GM12878 (cell line): ENCODE data around the gene MAGI2. TPM values are rescaled to one million over a fixed set of nuclear protein-coding genes. Genes with fewer than 3 reads are reported as not detected.

Source experiments
- ATAC-seq: fragments of 200-7000 bp; cut with Tn5 transposase; 3 replicates; pipeline ENCODE4 v1.9.1; 2020; ENCODE audit warnings: mild to moderate bottlenecking, moderate library complexity
- BruUV-seq: library from RNA; stranded (reverse); fragments of 400-500 nt; replicated peaks from 2 replicates; lab custom pipeline; 2021; lab: Mats Ljungman, UMichigan
- CTCF ChIA-PET: fragments of 300-600 bp; sonication (Branson Sonifier 250); formaldehyde crosslinking; extraction: SDS; loops from one replicate; lab custom pipeline; 2021; ENCODE audit warnings: inconsistent platforms; lab: Yijun Ruan, JAX
- POLR2A ChIA-PET: fragments of 350-600 bp; formaldehyde crosslinking; extraction: SDS; loops from one replicate; lab custom pipeline; 2021; ENCODE audit warnings: inconsistent platforms; lab: Charles Lee
- RAD21 ChIA-PET: fragments of 300-600 bp; sonication (Branson Sonifier 250); formaldehyde crosslinking; loops from one replicate; lab custom pipeline; 2023; ENCODE audit warnings: antibody characterized with exemption; ENCODE audit not compliant: unreplicated experiment; lab: Charles Lee
- SMC1A ChIA-PET: fragments of 300-600 bp; sonication (Branson Sonifier 250); formaldehyde crosslinking; loops from one replicate; lab custom pipeline; 2023; ENCODE audit not compliant: unreplicated experiment, uncharacterized antibody; lab: Charles Lee
- DNase-seq: peaks from one replicate; pipeline ENCODE4 v3.0.0-alpha.2; 2011; ENCODE audit warnings: low read depth, low spot score
- FAIRE-seq: peaks from 3 replicates; lab custom pipeline; 2011; peaks lifted over from hg19 to GRCh38; lab: Jason Lieb, UNC
- H2AFZ ChIP-seq: 2 replicates; pipeline ENCODE4 v1.6.0; 2011; ENCODE audit warnings: low read depth, low read length, control low read depth; ENCODE audit not compliant: control insufficient read depth
- H3K27ac ChIP-seq: 2 replicates; pipeline ENCODE4 v1.5.1; 2011; ENCODE audit warnings: control low read depth; ENCODE audit not compliant: control insufficient read depth, insufficient read depth
- H3K27me3 ChIP-seq, 2 experiments: replicated peaks in 1 of 2; 2 replicates each; pipeline versions ENCODE4 v1.6.0 to v1.6.1; 2011; ENCODE audit warnings: low read length in 1 of 2; ENCODE audit not compliant: control insufficient read depth in 2 of 2, insufficient read depth in 2 of 2
- H3K36me3 ChIP-seq, 2 experiments: 2 replicates each; pipeline ENCODE4 v1.5.1; 2011; ENCODE audit warnings: low read length in 1 of 2; ENCODE audit not compliant: control insufficient read depth in 2 of 2, insufficient read depth in 2 of 2
- H3K4me1 ChIP-seq: 2 replicates; pipeline ENCODE4 v1.6.1; 2011; ENCODE audit warnings: mild to moderate bottlenecking, low read length, moderate library complexity, mixed read lengths; ENCODE audit not compliant: control insufficient read depth, insufficient read depth
- H3K4me2 ChIP-seq: 2 replicates; pipeline ENCODE4 v1.6.0; 2011; ENCODE audit warnings: control low read depth; ENCODE audit not compliant: control insufficient read depth, insufficient read depth
- H3K4me3 ChIP-seq: fragments of 200-600 bp; sonication (generic); 2 replicates; pipeline ENCODE4 v1.5.1; 2016
- H3K79me2 ChIP-seq: 2 replicates; pipeline ENCODE4 v1.6.0; 2011; ENCODE audit warnings: low read length; ENCODE audit not compliant: control insufficient read depth, insufficient read depth
- H3K9ac ChIP-seq: 2 replicates; pipeline ENCODE4 v1.8.0; 2011; ENCODE audit warnings: low read length, control low read depth, mixed read lengths; ENCODE audit not compliant: control insufficient read depth, insufficient read depth
- H3K9me3 ChIP-seq: replicated peaks from 3 replicates; pipeline ENCODE4 v1.5.1; 2011; ENCODE audit warnings: mild to moderate bottlenecking, low read length; ENCODE audit not compliant: control insufficient read depth, insufficient read depth
- H4K20me1 ChIP-seq: 2 replicates; pipeline ENCODE4 v1.6.0; 2011; ENCODE audit not compliant: control insufficient read depth, insufficient read depth
- BMI1 ChIP-seq: fragments of 450-650 bp; IDR thresholded peaks from 2 replicates; pipeline ENCODE4 v1.6.1; 2016; ENCODE audit warnings: mild to moderate bottlenecking, moderate library complexity, borderline replicate concordance
- EGR1 ChIP-seq, 2 experiments: IDR thresholded peaks; 1 replicate in 1 of 2; 2 replicates in 1 of 2; pipeline ENCODE4 v1.6.1; 2011 to 2012; ENCODE audit warnings: low read depth in 2 of 2, low read length in 2 of 2, borderline replicate concordance in 1 of 2, mild to moderate bottlenecking in 1 of 2, moderate library complexity in 1 of 2
- IKZF1 ChIP-seq: fragments of 450-650 bp; conservative IDR thresholded peaks from 2 replicates; pipeline ENCODE4 v1.6.1; 2017; ENCODE audit warnings: antibody characterized with exemption, mild to moderate bottlenecking
- JUNB ChIP-seq: IDR thresholded peaks from 2 replicates; pipeline ENCODE4 v1.6.1; 2016; ENCODE audit warnings: antibody characterized with exemption, mild to moderate bottlenecking
- PAX8 ChIP-seq: fragments of 450-650 bp; IDR thresholded peaks from 2 replicates; pipeline ENCODE4 v1.6.1; 2017; ENCODE audit warnings: mild to moderate bottlenecking, moderate library complexity
- RAD21 ChIP-seq: IDR thresholded peaks from 2 replicates; pipeline ENCODE4 v1.6.1; 2011; ENCODE audit warnings: mild to moderate bottlenecking, low read depth, low read length, moderate library complexity; ENCODE audit not compliant: insufficient read depth
- RAD51 ChIP-seq: fragments of 450-650 bp; IDR thresholded peaks from 2 replicates; pipeline ENCODE4 v1.6.1; 2016; ENCODE audit warnings: moderate library complexity, mild to moderate bottlenecking, inconsistent platforms
- WGBS: methylation state at CpG from one replicate; pipeline ENCODE4 v1.1.6; 2016; ENCODE audit warnings: low lambda C conversion rate; ENCODE audit not compliant: insufficient replicate concordance, insufficient coverage; ENCODE audit errors: missing lambda C conversion rate; 5-methylcytosine and 5-hydroxymethylcytosine counted together
- in situ Hi-C: fragments of 300-500 bp; cut with MboI; formaldehyde crosslinking; loops from 9 replicates; pipeline ENCODE4 v1.14.3; 2018; ENCODE audit warnings: mixed read lengths
- intact Hi-C: fragments of 100-400 bp; cut with micrococcal nuclease; formaldehyde crosslinking; loops from one replicate; pipeline ENCODE4 v1.14.2; 2022; ENCODE audit not compliant: unreplicated experiment
- polyA plus RNA-seq, 11 experiments: library from polyadenylated mRNA; depleted of rRNA in 4 of 11; unstranded in 6 of 11; stranded (reverse) in 5 of 11; fragments of >200 nt; fragmentation: Nextera tagmentation in 4 of 11; fragmentation: Illumina TruSeq in 1 of 11; extraction: Ambion mirVana in 4 of 11; extraction: Trizol in 1 of 11; gene quantifications; 1 replicate in 1 of 11; 2 replicates in 10 of 11; pipeline versions ENCODE4 v1.2.1 to v1.2.3, GENCODE V29; 2011 to 2016; ENCODE audit warnings: inconsistent platforms in 2 of 11, missing spikeins in 2 of 11, low read depth in 1 of 11
- total RNA-seq, 4 experiments: library from RNA; depleted of rRNA in 3 of 4; stranded (reverse); fragments of >200 nt in 3 of 4; fragmentation: Illumina TruSeq in 1 of 4; extraction: Trizol in 1 of 4; gene quantifications; 2 replicates each; pipeline versions ENCODE4 v1.2.1 to v1.2.3, GENCODE V29; 2013 to 2021
- TF ChIP-seq, protein P1 (sequence below): fragments of 450-650 bp; IDR thresholded peaks from 2 replicates; pipeline ENCODE4 v1.6.1; 2018; ENCODE audit warnings: mild to moderate bottlenecking, low read depth, moderate library complexity; ENCODE audit not compliant: partially characterized antibody
- TF ChIP-seq, protein P2 (sequence below): IDR thresholded peaks from 2 replicates; pipeline ENCODE4 v1.6.1; 2011; ENCODE audit warnings: mild to moderate bottlenecking, low read depth, low read length, moderate library complexity; ENCODE audit not compliant: insufficient replicate concordance
- TF ChIP-seq, protein P3 (sequence below): fragments of 450-650 bp; IDR thresholded peaks from 2 replicates; pipeline ENCODE4 v1.6.1; 2017; ENCODE audit warnings: mild to moderate bottlenecking, low read depth, inconsistent platforms; ENCODE audit not compliant: poor library complexity, severe bottlenecking
- TF ChIP-seq, protein P4 (sequence below): fragments of 450-650 bp; IDR thresholded peaks from 2 replicates; pipeline ENCODE4 v1.6.1; 2017; ENCODE audit warnings: borderline replicate concordance
- TF ChIP-seq, protein P5 (sequence below), 3 experiments: IDR thresholded peaks in 2 of 3; conservative IDR thresholded peaks in 1 of 3; 2 replicates each; pipeline ENCODE4 v1.5.1; 2011; ENCODE audit warnings: low read depth in 3 of 3, low read length in 3 of 3, mild to moderate bottlenecking in 3 of 3, control low read depth in 2 of 3, moderate library complexity in 2 of 3, inconsistent platforms in 1 of 3, mixed read lengths in 1 of 3; ENCODE audit not compliant: control insufficient read depth in 2 of 3, insufficient read depth in 1 of 3; ENCODE audit errors: extremely low read depth in 1 of 3

MAGI2 gene
- total and polyA plus RNA-seq, 10 of the 15 experiments (the other 5 are each of a cell fraction or from before 2014, with no cell fraction given): 0.01 to 0.31 (median 0.05) TPM; not detected in 2

DNA sequence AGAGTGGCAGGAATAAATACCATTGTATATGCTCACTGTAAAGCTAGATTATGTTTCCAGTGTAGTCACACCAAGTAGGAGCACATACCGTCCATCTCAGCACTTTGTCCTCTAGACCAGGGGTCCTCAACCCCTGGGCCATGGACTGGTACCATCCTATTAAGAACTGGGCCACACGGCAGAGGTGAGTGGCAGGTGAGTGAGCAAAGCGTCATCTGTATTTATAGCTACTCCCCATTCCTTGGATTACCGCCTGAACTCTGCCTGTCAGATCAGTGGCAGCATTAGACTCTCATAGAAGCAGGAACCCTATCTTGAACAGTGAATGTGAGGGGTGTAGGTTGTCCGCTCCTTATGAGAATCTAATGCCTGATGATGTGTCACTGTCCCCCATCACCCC lies 735.3 kb downstream of the MAGI2 start:
- no peak for ATAC-seq
- Histone ChIP-seq H2AFZ (no peak overlapping the region), H4K20me1 (no peaks in the 10 kb centered on the region), H3K4me1 (no peaks in the 10 kb centered on the region), H3K27me3 (no peaks in the 10 kb centered on the region), H3K4me2 (no peak overlapping the region), H3K36me3 (no peaks in the 10 kb centered on the region), H3K79me2 (no peaks in the 10 kb centered on the region), H3K4me3 (no peak overlapping the region), H3K9ac (no peak overlapping the region), H3K9me3 (no peaks in the 10 kb centered on the region), H3K27ac (no peak overlapping the region)
- ChIA-PET SMC1A (no interaction called here), CTCF (no interaction called here), RAD21 (no interaction called here), POLR2A (no interaction called here)
- 38% methylated on average over 5 of the region's 5 CpGs for WGBS
- intact Hi-C loops: no loop called here
- BruUV-seq: no TSS peak
- in situ Hi-C loops: no loop called here
- DNase-seq: no peak
- no peak for FAIRE-seq
- no peak for TF ChIP-seq EGR1 (IDR thresholded peaks at IDR 0.05; ENCODE audit: borderline replicate concordance in 1 of 2, low read depth in 2 of 2, low read length in 2 of 2)
- TF ChIP-seq, protein P1, sequence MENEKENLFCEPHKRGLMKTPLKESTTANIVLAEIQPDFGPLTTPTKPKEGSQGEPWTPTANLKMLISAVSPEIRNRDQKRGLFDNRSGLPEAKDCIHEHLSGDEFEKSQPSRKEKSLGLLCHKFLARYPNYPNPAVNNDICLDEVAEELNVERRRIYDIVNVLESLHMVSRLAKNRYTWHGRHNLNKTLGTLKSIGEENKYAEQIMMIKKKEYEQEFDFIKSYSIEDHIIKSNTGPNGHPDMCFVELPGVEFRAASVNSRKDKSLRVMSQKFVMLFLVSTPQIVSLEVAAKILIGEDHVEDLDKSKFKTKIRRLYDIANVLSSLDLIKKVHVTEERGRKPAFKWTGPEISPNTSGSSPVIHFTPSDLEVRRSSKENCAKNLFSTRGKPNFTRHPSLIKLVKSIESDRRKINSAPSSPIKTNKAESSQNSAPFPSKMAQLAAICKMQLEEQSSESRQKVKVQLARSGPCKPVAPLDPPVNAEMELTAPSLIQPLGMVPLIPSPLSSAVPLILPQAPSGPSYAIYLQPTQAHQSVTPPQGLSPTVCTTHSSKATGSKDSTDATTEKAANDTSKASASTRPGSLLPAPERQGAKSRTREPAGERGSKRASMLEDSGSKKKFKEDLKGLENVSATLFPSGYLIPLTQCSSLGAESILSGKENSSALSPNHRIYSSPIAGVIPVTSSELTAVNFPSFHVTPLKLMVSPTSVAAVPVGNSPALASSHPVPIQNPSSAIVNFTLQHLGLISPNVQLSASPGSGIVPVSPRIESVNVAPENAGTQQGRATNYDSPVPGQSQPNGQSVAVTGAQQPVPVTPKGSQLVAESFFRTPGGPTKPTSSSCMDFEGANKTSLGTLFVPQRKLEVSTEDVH: no peak
- TF ChIP-seq RAD51: no peak
- TF ChIP-seq IKZF1: no peak
- no peak for TF ChIP-seq JUNB
- no peak for TF ChIP-seq PAX8
- TF ChIP-seq, protein P2, sequence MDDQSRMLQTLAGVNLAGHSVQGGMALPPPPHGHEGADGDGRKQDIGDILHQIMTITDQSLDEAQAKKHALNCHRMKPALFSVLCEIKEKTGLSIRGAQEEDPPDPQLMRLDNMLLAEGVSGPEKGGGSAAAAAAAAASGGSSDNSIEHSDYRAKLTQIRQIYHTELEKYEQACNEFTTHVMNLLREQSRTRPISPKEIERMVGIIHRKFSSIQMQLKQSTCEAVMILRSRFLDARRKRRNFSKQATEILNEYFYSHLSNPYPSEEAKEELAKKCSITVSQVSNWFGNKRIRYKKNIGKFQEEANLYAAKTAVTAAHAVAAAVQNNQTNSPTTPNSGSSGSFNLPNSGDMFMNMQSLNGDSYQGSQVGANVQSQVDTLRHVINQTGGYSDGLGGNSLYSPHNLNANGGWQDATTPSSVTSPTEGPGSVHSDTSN: no peak
- no peak for TF ChIP-seq BMI1
- TF ChIP-seq RAD21: no peak
- TF ChIP-seq, protein P3, sequence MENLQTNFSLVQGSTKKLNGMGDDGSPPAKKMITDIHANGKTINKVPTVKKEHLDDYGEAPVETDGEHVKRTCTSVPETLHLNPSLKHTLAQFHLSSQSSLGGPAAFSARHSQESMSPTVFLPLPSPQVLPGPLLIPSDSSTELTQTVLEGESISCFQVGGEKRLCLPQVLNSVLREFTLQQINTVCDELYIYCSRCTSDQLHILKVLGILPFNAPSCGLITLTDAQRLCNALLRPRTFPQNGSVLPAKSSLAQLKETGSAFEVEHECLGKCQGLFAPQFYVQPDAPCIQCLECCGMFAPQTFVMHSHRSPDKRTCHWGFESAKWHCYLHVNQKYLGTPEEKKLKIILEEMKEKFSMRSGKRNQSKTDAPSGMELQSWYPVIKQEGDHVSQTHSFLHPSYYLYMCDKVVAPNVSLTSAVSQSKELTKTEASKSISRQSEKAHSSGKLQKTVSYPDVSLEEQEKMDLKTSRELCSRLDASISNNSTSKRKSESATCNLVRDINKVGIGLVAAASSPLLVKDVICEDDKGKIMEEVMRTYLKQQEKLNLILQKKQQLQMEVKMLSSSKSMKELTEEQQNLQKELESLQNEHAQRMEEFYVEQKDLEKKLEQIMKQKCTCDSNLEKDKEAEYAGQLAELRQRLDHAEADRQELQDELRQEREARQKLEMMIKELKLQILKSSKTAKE: no peak
- TF ChIP-seq, protein P4, sequence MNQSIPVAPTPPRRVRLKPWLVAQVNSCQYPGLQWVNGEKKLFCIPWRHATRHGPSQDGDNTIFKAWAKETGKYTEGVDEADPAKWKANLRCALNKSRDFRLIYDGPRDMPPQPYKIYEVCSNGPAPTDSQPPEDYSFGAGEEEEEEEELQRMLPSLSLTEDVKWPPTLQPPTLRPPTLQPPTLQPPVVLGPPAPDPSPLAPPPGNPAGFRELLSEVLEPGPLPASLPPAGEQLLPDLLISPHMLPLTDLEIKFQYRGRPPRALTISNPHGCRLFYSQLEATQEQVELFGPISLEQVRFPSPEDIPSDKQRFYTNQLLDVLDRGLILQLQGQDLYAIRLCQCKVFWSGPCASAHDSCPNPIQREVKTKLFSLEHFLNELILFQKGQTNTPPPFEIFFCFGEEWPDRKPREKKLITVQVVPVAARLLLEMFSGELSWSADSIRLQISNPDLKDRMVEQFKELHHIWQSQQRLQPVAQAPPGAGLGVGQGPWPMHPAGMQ: no peak
- TF ChIP-seq, protein P5, sequence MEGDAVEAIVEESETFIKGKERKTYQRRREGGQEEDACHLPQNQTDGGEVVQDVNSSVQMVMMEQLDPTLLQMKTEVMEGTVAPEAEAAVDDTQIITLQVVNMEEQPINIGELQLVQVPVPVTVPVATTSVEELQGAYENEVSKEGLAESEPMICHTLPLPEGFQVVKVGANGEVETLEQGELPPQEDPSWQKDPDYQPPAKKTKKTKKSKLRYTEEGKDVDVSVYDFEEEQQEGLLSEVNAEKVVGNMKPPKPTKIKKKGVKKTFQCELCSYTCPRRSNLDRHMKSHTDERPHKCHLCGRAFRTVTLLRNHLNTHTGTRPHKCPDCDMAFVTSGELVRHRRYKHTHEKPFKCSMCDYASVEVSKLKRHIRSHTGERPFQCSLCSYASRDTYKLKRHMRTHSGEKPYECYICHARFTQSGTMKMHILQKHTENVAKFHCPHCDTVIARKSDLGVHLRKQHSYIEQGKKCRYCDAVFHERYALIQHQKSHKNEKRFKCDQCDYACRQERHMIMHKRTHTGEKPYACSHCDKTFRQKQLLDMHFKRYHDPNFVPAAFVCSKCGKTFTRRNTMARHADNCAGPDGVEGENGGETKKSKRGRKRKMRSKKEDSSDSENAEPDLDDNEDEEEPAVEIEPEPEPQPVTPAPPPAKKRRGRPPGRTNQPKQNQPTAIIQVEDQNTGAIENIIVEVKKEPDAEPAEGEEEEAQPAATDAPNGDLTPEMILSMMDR (IDR thresholded peaks at IDR 0.05 in 2 of 3, conservative IDR thresholded peaks at IDR 0.05 in 1 of 3; ENCODE audit: control insufficient read depth in 2 of 3, extremely low read depth in 1 of 3, insufficient read depth in 1 of 3, low read depth in 3 of 3, low read length in 3 of 3): no peak
